HEK293T (cell line): ENCODE results near the gene TTC28.

Experiments
- CTCF ChIA-PET: fragments of 350-600 bp; formaldehyde crosslinking; extraction: SDS; loops from one replicate; lab custom pipeline; 2021; ENCODE audit warnings: antibody characterized with exemption, inconsistent platforms; lab: Yijun Ruan, JAX
- POLR2A ChIA-PET: fragments of 350-600 bp; formaldehyde crosslinking; extraction: SDS; loops from one replicate; lab custom pipeline; 2020; ENCODE audit warnings: antibody characterized with exemption, inconsistent platforms; lab: Yijun Ruan, JAX
- DNase-seq: peaks from one replicate; pipeline ENCODE4 v3.0.0; 2012; ENCODE audit warnings: mixed read lengths; ENCODE audit errors: extremely low spot score
- ARNT ChIP-seq: fragments of 450-650 bp; IDR thresholded peaks from 2 replicates; pipeline ENCODE4 v1.6.1; 2017; ENCODE audit warnings: mild to moderate bottlenecking
- BHLHE40 ChIP-seq: fragments of 450-650 bp; IDR thresholded peaks from 2 replicates; pipeline ENCODE4 v1.6.1; 2016; ENCODE audit warnings: mild to moderate bottlenecking, moderate library complexity, borderline replicate concordance
- CTBP1 ChIP-seq: fragments of 450-650 bp; IDR thresholded peaks from 2 replicates; pipeline ENCODE4 v1.6.1; 2016; ENCODE audit warnings: borderline replicate concordance
- ELF4 ChIP-seq: fragments of 450-650 bp; IDR thresholded peaks from 2 replicates; pipeline ENCODE4 v1.6.1; 2017; ENCODE audit warnings: antibody characterized with exemption
- FOXA1 ChIP-seq: fragments of 450-650 bp; IDR thresholded peaks from 2 replicates; pipeline ENCODE4 v1.6.1; 2016; ENCODE audit warnings: mild to moderate bottlenecking
- FOXK2 ChIP-seq: fragments of 450-650 bp; IDR thresholded peaks from 2 replicates; pipeline ENCODE4 v1.6.1; 2016; ENCODE audit warnings: mild to moderate bottlenecking
- FOXM1 ChIP-seq: fragments of 450-650 bp; IDR thresholded peaks from 2 replicates; pipeline ENCODE4 v1.6.1; 2017; ENCODE audit warnings: mild to moderate bottlenecking, borderline replicate concordance
- HDGF ChIP-seq: fragments of 450-650 bp; IDR thresholded peaks from 2 replicates; pipeline ENCODE4 v1.6.1; 2017; ENCODE audit warnings: antibody characterized with exemption, borderline replicate concordance
- L3MBTL2 ChIP-seq: fragments of 450-650 bp; conservative IDR thresholded peaks from 2 replicates; pipeline ENCODE4 v1.6.1; 2016; ENCODE audit warnings: mild to moderate bottlenecking
- LEF1 ChIP-seq: fragments of 450-650 bp; IDR thresholded peaks from 2 replicates; pipeline ENCODE4 v1.6.1; 2017; ENCODE audit warnings: mild to moderate bottlenecking, borderline replicate concordance
- NFRKB ChIP-seq: fragments of 450-650 bp; IDR thresholded peaks from 2 replicates; pipeline ENCODE4 v1.6.1; 2016; ENCODE audit warnings: mild to moderate bottlenecking, moderate library complexity
- SP1 ChIP-seq: fragments of 450-650 bp; IDR thresholded peaks from 2 replicates; pipeline ENCODE4 v1.6.1; 2017
- SUZ12 ChIP-seq: fragments of 450-650 bp; IDR thresholded peaks from 2 replicates; pipeline ENCODE4 v1.6.1; 2016; ENCODE audit warnings: mild to moderate bottlenecking
- TARDBP ChIP-seq: fragments of 450-650 bp; IDR thresholded peaks from 2 replicates; pipeline ENCODE4 v1.6.1; 2016
- ZNF384 ChIP-seq: fragments of 450-650 bp; IDR thresholded peaks from 2 replicates; pipeline ENCODE4 v1.6.1; 2016
- TF ChIP-seq, protein P1 (sequence below): fragments of 450-650 bp; IDR thresholded peaks from 2 replicates; pipeline ENCODE4 v1.6.1; 2016

The TTC28 gene

GRCh38 chr22:28379075-28379779 lies 300.4 kb downstream of the TTC28 start:
- DNase-seq = no peak
- CTCF ChIA-PET = no interaction called here
- TF ChIP-seq ELF4 (no peak), NFRKB (no peak), FOXA1 (no peak), SUZ12 (no peak), FOXK2 (no peak), ZNF384 (no peak), CTBP1 (no peak), SP1 (no peak), LEF1 (no peak), TARDBP (no peak), ARNT (no peak), HDGF (no peak), BHLHE40 (no peak), FOXM1 (no peak), L3MBTL2 (no peak)
- TF ChIP-seq, protein P1, sequence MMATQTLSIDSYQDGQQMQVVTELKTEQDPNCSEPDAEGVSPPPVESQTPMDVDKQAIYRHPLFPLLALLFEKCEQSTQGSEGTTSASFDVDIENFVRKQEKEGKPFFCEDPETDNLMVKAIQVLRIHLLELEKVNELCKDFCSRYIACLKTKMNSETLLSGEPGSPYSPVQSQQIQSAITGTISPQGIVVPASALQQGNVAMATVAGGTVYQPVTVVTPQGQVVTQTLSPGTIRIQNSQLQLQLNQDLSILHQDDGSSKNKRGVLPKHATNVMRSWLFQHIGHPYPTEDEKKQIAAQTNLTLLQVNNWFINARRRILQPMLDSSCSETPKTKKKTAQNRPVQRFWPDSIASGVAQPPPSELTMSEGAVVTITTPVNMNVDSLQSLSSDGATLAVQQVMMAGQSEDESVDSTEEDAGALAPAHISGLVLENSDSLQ = no peak
- POLR2A ChIA-PET = no interaction called here

DNA sequence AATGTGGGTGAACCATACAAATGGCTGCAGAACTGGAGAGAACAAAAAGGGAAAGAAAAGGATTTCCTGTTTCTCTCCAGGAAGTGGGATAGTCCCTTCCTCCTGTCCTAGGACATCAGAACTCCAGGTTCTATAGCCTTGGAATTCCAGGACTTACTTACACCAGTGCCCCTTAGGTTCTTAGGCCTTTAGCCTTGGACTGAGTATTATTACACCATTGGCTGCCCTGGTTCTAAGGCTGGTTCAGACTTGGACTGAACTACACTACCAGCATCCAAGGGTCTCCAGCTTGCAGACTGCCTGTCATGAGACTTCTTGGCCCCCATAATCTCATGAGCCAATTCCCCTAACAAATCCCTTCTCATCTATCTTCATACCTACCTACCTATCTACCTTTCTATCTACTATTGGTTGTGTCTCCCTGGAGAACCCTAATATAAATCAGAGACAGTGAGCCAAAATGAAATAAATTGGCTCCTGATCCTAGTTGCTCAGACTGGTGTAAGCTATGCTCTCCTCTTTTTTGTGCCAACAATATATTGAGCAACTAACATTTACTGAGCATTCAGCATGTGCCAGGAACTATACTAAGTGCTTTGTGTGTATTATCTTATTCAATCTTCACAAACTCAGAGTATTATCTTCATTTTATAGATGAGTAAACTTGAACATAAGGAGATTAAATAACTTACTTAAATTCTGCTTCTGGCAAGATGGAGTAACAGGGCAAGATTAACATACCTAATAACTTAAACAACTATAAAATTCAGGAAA lies 303.7 kb downstream of the TTC28 start:
- DNase-seq = no peak
- POLR2A ChIA-PET = no interaction called here
- CTCF ChIA-PET = no interaction called here
- no peak for TF ChIP-seq L3MBTL2
- TF ChIP-seq LEF1 = no peak
- no peak for TF ChIP-seq TARDBP
- TF ChIP-seq SP1 = no peak
- TF ChIP-seq ARNT = no peak
- TF ChIP-seq BHLHE40 = no peak
- no peak for TF ChIP-seq NFRKB
- TF ChIP-seq, protein P1 = no peak
- TF ChIP-seq ZNF384 = no peak
- no peak for TF ChIP-seq SUZ12
- TF ChIP-seq FOXA1 = no peak
- no peak for TF ChIP-seq FOXK2
- no peak for TF ChIP-seq FOXM1
- TF ChIP-seq CTBP1 = no peak
- TF ChIP-seq ELF4 = no peak
- TF ChIP-seq HDGF = no peak

GRCh38 chr22:28373831-28374230 lies 305.8 kb downstream of the TTC28 start:
- DNase-seq = no peak
- TF ChIP-seq ARNT (no peak), ZNF384 (no peak), L3MBTL2 (no peak), ELF4 (no peak), HDGF (no peak), TARDBP (no peak), FOXK2 (no peak), SUZ12 (no peak), NFRKB (no peak), LEF1 (no peak), CTBP1 (no peak), FOXM1 (no peak), BHLHE40 (no peak), SP1 (no peak), FOXA1 (no peak)
- TF ChIP-seq, protein P1 = no peak
- POLR2A ChIA-PET = no interaction called here
- CTCF ChIA-PET = no interaction called here

- no peak for DNase-seq
- POLR2A ChIA-PET = interaction anchor here (0.7 kb wide), 1 partner anchor 320 kb away, joined by 3 read pairs; no protein-coding TSS in a partner anchor
These were observed 309.8 kb downstream of the TTC28 start for GRCh38 chr22:28369854-28370253.

More at GRCh38 chr22:28369854-28370253, 309.8 kb downstream of the TTC28 start:
- TF ChIP-seq HDGF = no peak
- TF ChIP-seq CTBP1 = no peak
- TF ChIP-seq LEF1 = no peak
- no peak for TF ChIP-seq SP1
- TF ChIP-seq FOXM1 = no peak
- TF ChIP-seq NFRKB = no peak
- no peak for TF ChIP-seq ELF4
- no peak for TF ChIP-seq L3MBTL2
- TF ChIP-seq FOXK2 = no peak
- TF ChIP-seq ZNF384 = no peak
- TF ChIP-seq TARDBP = no peak
- TF ChIP-seq SUZ12 = no peak
- TF ChIP-seq, protein P1 = no peak
- no peak for TF ChIP-seq FOXA1
- no peak for TF ChIP-seq BHLHE40
- TF ChIP-seq ARNT = no peak
- CTCF ChIA-PET = no interaction called here
